Measurements from ENCODE around the gene ARX. TPM values are rescaled to one million over a fixed set of nuclear protein-coding genes. Genes with fewer than 3 reads are reported as not detected.

ARX gene
- total and polyA plus RNA-seq, 11 donors, result not detected

- WGBS, 4 donors, result 19 to 30% (median 25%) methylated on average over 17 of the region's 17 CpGs
- no peak for TF ChIP-seq CTCF (IDR thresholded peaks at IDR 0.05)
- TF ChIP-seq POLR2A (IDR thresholded peaks at IDR 0.05), result no peak
- no peak for DNase-seq
- Histone ChIP-seq H3K27ac (no peak overlapping the region), H3K27me3 (peaks cover 33 to 95% (median 92%) of the 10 kb centered on the region in 9 donors), H3K36me3 (no peaks in the 10 kb centered on the region), H3K9me3 (no peaks in the 10 kb centered on the region), H3K4me1 (peaks cover 0 to 34% (median 0%) of the 10 kb centered on the region in 12 donors), H3K4me3 (no peak overlapping the region)
- no peak for ATAC-seq
- intact Hi-C loops (cut with DNase I), result no loop called here
Observed at GRCh38 chrX:25016938-25017598, 1.3 kb upstream of the ARX start.

GRCh38 chrX:25016361-25016671, 551 bp upstream of the ARX start:
- intact Hi-C loops (cut with DNase I), result no loop called here
- Histone ChIP-seq H3K4me1 (peaks cover 0 to 34% (median 0%) of the 10 kb centered on the region in 12 donors), H3K27ac (no peak overlapping the region), H3K4me3 (no peak overlapping the region), H3K27me3 (peaks cover 33 to 95% (median 92%) of the 10 kb centered on the region in 9 donors), H3K9me3 (no peaks in the 10 kb centered on the region), H3K36me3 (no peaks in the 10 kb centered on the region)
- no peak for TF ChIP-seq CTCF (IDR thresholded peaks at IDR 0.05)
- no peak for TF ChIP-seq POLR2A (IDR thresholded peaks at IDR 0.05)
- DNase-seq (no peak), ATAC-seq (no peak)
- 18 to 43% (median 25%) methylated on average over 8 to 20 of the region's 20 CpGs for WGBS, 4 donors

GRCh38 chrX:25014366-25014838, 1.4 kb downstream of the ARX start:
- Histone ChIP-seq H3K27ac (no peak overlapping the region), H3K36me3 (no peaks in the 10 kb centered on the region), H3K4me3 (no peak overlapping the region), H3K9me3 (no peaks in the 10 kb centered on the region), H3K4me1 (peaks cover 0 to 25% (median 0%) of the 10 kb centered on the region in 12 donors), H3K27me3 (peaks cover 32 to 95% (median 85%) of the 10 kb centered on the region in 9 donors)
- no peak for ATAC-seq
- intact Hi-C loops (cut with DNase I), result no loop called here
- WGBS, 4 donors, result 24 to 37% (median 35%) methylated on average over 18 to 19 of the region's 19 CpGs
- TF ChIP-seq POLR2A (IDR thresholded peaks at IDR 0.05), result no peak
- no peak for TF ChIP-seq CTCF (IDR thresholded peaks at IDR 0.05)
- DNase-seq, result no peak

- 3 to 33% (median 17%) methylated on average over 33 to 44 of the region's 44 CpGs for WGBS, 4 donors
- DNase-seq (no peak), ATAC-seq (no peak)
- peaks cover 0 to 25% (median 0%) of the 10 kb centered on the region in 12 donors for H3K4me1 ChIP-seq
- peaks cover 26 to 95% (median 85%) of the 10 kb centered on the region in 9 donors for H3K27me3 ChIP-seq
- no peaks in the 10 kb centered on the region for H3K36me3 ChIP-seq
- no peak overlapping the region for H3K4me3 ChIP-seq
- no peak for TF ChIP-seq CTCF (IDR thresholded peaks at IDR 0.05)
- no peak for TF ChIP-seq POLR2A (IDR thresholded peaks at IDR 0.05)
- H3K27ac ChIP-seq, result no peak overlapping the region
- intact Hi-C loops (cut with DNase I), result no loop called here
- no peaks in the 10 kb centered on the region for H3K9me3 ChIP-seq
Observed at GRCh38 chrX:25013632-25014365, 2.0 kb downstream of the ARX start.
